ENCODE results near the gene MUS81. TPM values are rescaled to one million over a fixed set of nuclear protein-coding genes. Genes with fewer than 3 reads are reported as not detected.

The MUS81 gene
- total and polyA plus RNA-seq, 9 of the 15 experiments (the other 6 are each of a cell fraction or from before 2014, with no cell fraction given) = 13.4 to 118 (median 53.7) TPM

GRCh38 chr11:65860278-65861164, at the start of gene MUS81 (continued):
- 0 out of 2 replicates have a peak, but pooled peaks have one; percentile 64 for TF ChIP-seq FOXP4 (CRISPR knock-in tag; IDR thresholded peaks at IDR 0.05; ENCODE audit: borderline replicate concordance)
- TF ChIP-seq ARID1B (IDR thresholded peaks at IDR 0.05) = no peak; the same call in none of the 2 replicates
- TF ChIP-seq BCL6 (CRISPR knock-in tag; IDR thresholded peaks at IDR 0.05) = no peak
- TF ChIP-seq SPI1 (IDR thresholded peaks at IDR 0.05; ENCODE audit: borderline replicate concordance, low read depth, low read length) = no peak
- TF ChIP-seq KLF1 (tag; IDR thresholded peaks at IDR 0.05) = peak; percentile 70; the same call in 1 of the 2 replicates
- TF ChIP-seq FOXK2 (conservative IDR thresholded peaks at IDR 0.05 in 1 of 2, IDR thresholded peaks at IDR 0.05 in 1 of 2; ENCODE audit: low read depth in 2 of 2) = peak; percentile 50 to 52; a peak in 2 of 4 replicates
- TF ChIP-seq HMBOX1 (IDR thresholded peaks at IDR 0.05) = peak; percentile 55; the same call in 1 of the 2 replicates
- TF ChIP-seq SRSF7 (optimal IDR thresholded peaks at IDR 0.05; ENCODE audit: low read depth, low read length) = no peak
- peak; percentile 52; the same call in 1 of the 2 replicates for TF ChIP-seq NFIX (CRISPR knock-in tag; IDR thresholded peaks at IDR 0.05; ENCODE audit: low read depth)
- TF ChIP-seq ZNF263 (CRISPR knock-in tag; IDR thresholded peaks at IDR 0.05; ENCODE audit: borderline replicate concordance) = 0 out of 2 replicates have a peak, but pooled peaks have one; percentile 54
- peak; percentile 86 for TF ChIP-seq RNF2 (IDR thresholded peaks at IDR 0.05)
- TF ChIP-seq CREB5 (CRISPR knock-in tag; IDR thresholded peaks at IDR 0.05) = no peak
- no peak for TF ChIP-seq ZZZ3 (IDR thresholded peaks at IDR 0.05)
- TF ChIP-seq E2F1 (CRISPR knock-in tag; IDR thresholded peaks at IDR 0.05) = peak; percentile 75
- TF ChIP-seq ZMIZ1 (IDR thresholded peaks at IDR 0.05; ENCODE audit: low read depth in 2 of 2, low read length in 2 of 2) = no peak
- TF ChIP-seq EP300 (IDR thresholded peaks at IDR 0.05; ENCODE audit: low read length) = peak; percentile 62
- TF ChIP-seq HNRNPLL (IDR thresholded peaks at IDR 0.05; ENCODE audit: low read depth, low read length, poor library complexity, severe bottlenecking) = peak; percentile 29
